ENCODE results near the gene ANGPTL4.
A peak's percentile ranks its signal among the peaks of the same experiment; 100 is the strongest.
"Not testable (repeated sequence)": the region's sequence is repeated elsewhere in the genome, so short reads cannot be mapped to it uniquely, and the experiment has no call there.

ANGPTL4 gene

GRCh38 chr19:8361921-8362793 is 1.8 kb upstream of the ANGPTL4 start:
- no peaks in the 10 kb centered on the region for H3K36me3 Mint-ChIP-seq
- peaks cover 15% of the 10 kb centered on the region for H3K4me1 Mint-ChIP-seq
- no peak overlapping the region for H3K4me3 Mint-ChIP-seq
- H3K9me3 Mint-ChIP-seq: no peaks in the 10 kb centered on the region
- CTCF ChIA-PET: interaction anchor here (0.9 to 3.3 kb wide), 5 partner anchors 9 to 219 kb away, joined by 3 to 26 read pairs (median 3); partner anchors contain the start of gene MARCHF2
- H3K27me3 Mint-ChIP-seq: peaks cover 71% of the 10 kb centered on the region
- no peak for DNase-seq
- no peak overlapping the region for H3K27ac Mint-ChIP-seq

- H3K4me1 Mint-ChIP-seq: peaks cover 21% of the 10 kb centered on the region
- no peak overlapping the region for H3K27ac Mint-ChIP-seq
Observed at GRCh38 chr19:8366121-8366581, 2.2 kb downstream of the ANGPTL4 start.

DNA sequence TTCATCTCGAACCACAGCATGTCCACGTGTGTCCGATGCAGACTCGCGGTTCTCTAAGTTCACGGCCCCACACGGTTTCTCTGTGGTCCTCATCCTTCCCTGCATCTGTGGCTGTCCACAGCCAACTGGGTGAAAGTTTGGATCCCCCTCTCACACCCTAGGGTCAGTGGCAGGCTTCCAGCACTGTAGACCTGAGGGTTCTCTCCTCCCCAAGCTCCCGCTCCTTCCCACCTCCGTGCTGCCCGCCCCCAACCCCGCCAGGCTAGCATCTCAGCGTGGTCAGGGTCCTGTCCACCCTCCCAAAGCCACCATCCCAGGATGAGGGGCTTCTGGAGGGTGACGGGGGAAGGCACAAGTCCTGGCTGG is 3.0 kb downstream of the ANGPTL4 start:
- Mint-ChIP-seq H3K27ac (peak overlapping the region; percentile 30), H3K9me3 (no peaks in the 10 kb centered on the region), H3K4me3 (no peak overlapping the region), H3K4me1 (peaks cover 21% of the 10 kb centered on the region), H3K27me3 (peaks cover 78% of the 10 kb centered on the region), H3K36me3 (no peaks in the 10 kb centered on the region)
- CTCF ChIA-PET: interaction anchor here (0.6 kb wide), 1 partner anchor 10 kb away, joined by 3 read pairs; no protein-coding TSS in a partner anchor
- no peak for DNase-seq

More at GRCh38 chr19:8366121-8366581, 2.2 kb downstream of the ANGPTL4 start:
- Mint-ChIP-seq H3K36me3 (no peaks in the 10 kb centered on the region), H3K27me3 (peaks cover 83% of the 10 kb centered on the region), H3K9me3 (no peaks in the 10 kb centered on the region), H3K4me3 (no peak overlapping the region)
- no peak for DNase-seq
- CTCF ChIA-PET: interaction anchor here (0.6 to 1.1 kb wide), 2 partner anchors 9 to 13 kb away, joined by 3 to 6 read pairs; no protein-coding TSS in a partner anchor

- H3K27ac Mint-ChIP-seq: no peak overlapping the region
- no peak overlapping the region for H3K4me3 Mint-ChIP-seq
Observed at GRCh38 chr19:8367327-8368001, 3.5 kb downstream of the ANGPTL4 start.

GRCh38 chr19:8370176-8371010 is 6.4 kb downstream of the ANGPTL4 start:
- H3K27me3 Mint-ChIP-seq: peaks cover 44% of the 10 kb centered on the region
- CTCF ChIA-PET: interaction anchor here (1.2 kb wide), 1 partner anchor 10 kb away, joined by 3 read pairs; no protein-coding TSS in a partner anchor

More at GRCh38 chr19:8367327-8368001, 3.5 kb downstream of the ANGPTL4 start:
- Mint-ChIP-seq H3K36me3 (no peaks in the 10 kb centered on the region), H3K4me1 (peaks cover 21% of the 10 kb centered on the region), H3K27me3 (peaks cover 73% of the 10 kb centered on the region), H3K9me3 (no peaks in the 10 kb centered on the region)
- no peak for DNase-seq
- CTCF ChIA-PET: no interaction called here

DNA sequence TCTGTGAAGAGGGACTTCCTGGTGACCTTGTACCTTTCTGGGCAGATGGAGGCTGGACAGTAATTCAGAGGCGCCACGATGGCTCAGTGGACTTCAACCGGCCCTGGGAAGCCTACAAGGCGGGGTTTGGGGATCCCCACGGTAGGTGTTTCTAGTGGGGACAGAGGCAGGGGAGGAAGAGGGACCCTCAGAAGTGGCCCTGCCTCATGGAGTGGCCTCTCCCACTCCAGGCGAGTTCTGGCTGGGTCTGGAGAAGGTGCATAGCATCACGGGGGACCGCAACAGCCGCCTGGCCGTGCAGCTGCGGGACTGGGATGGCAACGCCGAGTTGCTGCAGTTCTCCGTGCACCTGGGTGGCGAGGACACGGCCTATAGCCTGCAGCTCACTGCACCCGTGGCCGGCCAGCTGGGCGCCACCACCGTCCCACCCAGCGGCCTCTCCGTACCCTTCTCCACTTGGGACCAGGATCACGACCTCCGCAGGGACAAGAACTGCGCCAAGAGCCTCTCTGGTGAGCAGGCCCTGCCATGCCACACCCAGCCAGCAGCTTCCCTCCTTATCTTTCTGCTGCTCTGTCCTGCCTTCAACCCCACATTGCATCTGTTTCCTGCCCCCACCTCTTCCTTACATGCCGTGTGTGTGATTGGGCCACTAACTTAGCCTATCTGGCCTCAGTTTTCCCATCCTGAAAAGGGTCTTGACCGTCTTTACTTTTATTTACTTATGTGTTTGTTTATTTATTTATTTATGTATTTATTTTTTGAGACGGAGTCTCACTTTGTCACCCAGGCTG is 7.3 kb downstream of the ANGPTL4 start:
- Mint-ChIP-seq H3K36me3 (no peaks in the 10 kb centered on the region), H3K27me3 (peaks cover 35% of the 10 kb centered on the region), H3K9me3 (no peaks in the 10 kb centered on the region), H3K4me3 (no peak overlapping the region), H3K27ac (no peak overlapping the region), H3K4me1 (peaks cover 17% of the 10 kb centered on the region)
- no peak for DNase-seq
- CTCF ChIA-PET: no interaction called here

More at GRCh38 chr19:8370176-8371010, 6.4 kb downstream of the ANGPTL4 start:
- H3K27ac Mint-ChIP-seq: no peak overlapping the region
- DNase-seq: no peak
- peaks cover 17% of the 10 kb centered on the region for H3K4me1 Mint-ChIP-seq
- no peaks in the 10 kb centered on the region for H3K36me3 Mint-ChIP-seq
- H3K4me3 Mint-ChIP-seq: no peak overlapping the region
- H3K9me3 Mint-ChIP-seq: no peaks in the 10 kb centered on the region

GRCh38 chr19:8373867-8374813 is 10.2 kb downstream of the ANGPTL4 start:
- H3K9me3 Mint-ChIP-seq: no peaks in the 10 kb centered on the region
- no peak overlapping the region for H3K27ac Mint-ChIP-seq
- H3K27me3 Mint-ChIP-seq: peaks cover 11% of the 10 kb centered on the region
- DNase-seq: no peak
- CTCF ChIA-PET: no interaction called here
- H3K4me1 Mint-ChIP-seq: peaks cover 26% of the 10 kb centered on the region
- H3K4me3 Mint-ChIP-seq: no peak overlapping the region
- peaks cover 1% of the 10 kb centered on the region for H3K36me3 Mint-ChIP-seq

DNA sequence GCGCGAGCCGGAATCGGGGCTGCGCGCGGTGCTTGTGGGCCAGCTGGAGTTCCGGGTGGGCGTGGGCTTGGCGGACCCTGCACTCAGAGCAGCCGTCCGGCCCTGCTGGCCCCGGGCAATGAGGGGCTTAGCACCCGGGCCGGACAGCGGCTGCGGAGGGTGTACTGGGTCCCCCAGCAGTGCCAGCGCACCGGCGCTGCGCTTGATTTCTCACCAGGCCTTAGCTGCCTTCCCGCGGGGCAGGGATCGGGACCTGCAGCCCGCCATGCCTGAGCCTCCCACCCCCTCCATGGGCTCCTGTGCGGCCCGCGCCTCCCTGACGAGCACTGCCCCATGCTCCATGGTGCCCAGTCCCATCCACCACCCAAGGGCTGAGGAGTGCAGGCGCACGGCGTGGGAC is 11.8 kb downstream of the ANGPTL4 start:
- H3K4me1 Mint-ChIP-seq: peaks cover 26% of the 10 kb centered on the region
- H3K36me3 Mint-ChIP-seq, H3K9me3 Mint-ChIP-seq, CTCF ChIA-PET, H3K4me3 Mint-ChIP-seq, H3K27ac Mint-ChIP-seq, DNase-seq: not testable (repeated sequence)
- H3K27me3 Mint-ChIP-seq: peaks cover 13% of the 10 kb centered on the region

DNA sequence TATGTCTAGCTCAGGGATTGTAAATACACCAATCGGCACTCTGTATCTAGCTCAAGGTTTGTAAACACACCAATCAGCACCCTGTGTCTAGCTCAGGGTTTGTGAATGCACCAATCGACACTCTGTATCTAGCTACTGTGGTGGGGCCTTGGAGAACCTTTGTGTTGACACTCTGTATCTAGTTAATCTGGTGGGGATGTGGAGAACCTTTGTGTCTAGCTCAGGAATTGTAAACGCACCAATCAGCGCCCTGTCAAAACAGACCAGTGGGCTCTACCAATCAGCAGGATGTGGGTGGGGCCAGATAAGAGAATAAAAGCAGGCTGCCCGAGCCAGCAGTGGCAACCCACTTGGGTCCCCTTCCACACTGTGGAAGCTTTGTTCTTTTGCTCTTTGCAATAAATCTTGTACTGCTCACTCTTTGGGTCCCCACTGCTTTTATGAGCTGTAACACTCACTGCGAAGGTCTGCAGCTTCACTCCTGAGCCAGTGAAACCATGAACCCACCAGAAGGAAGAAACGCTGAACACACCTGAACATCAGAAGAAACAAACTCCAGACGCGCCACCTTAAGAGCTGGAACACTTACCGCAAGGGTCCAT is 12.5 kb downstream of the ANGPTL4 start:
- peaks cover 26% of the 10 kb centered on the region for H3K4me1 Mint-ChIP-seq
- H3K27ac Mint-ChIP-seq: peak overlapping the region; percentile 56
- H3K27me3 Mint-ChIP-seq: peaks cover 14% of the 10 kb centered on the region
- CTCF ChIA-PET, H3K36me3 Mint-ChIP-seq, H3K4me3 Mint-ChIP-seq, H3K9me3 Mint-ChIP-seq, DNase-seq: not testable (repeated sequence)

DNA sequence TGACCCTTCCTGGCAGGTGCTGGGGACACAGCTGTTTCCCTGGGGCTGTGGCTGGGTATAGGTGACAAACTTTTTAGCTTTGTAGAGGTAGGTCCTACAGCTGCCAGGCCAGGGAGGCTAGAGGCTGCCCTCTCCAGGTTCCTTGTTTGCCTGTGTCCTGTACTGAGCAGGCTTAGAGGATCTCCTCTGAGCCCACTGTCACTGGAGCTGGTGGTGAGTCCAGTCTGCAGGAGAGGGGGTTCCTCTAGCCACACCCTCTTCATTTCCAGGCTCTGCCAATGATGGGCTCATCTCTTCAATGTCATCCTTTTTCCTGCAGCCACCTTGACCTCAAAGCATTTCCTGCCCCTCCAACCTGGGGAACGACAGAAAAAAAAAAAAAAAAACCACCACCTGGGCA is 13.6 kb downstream of the ANGPTL4 start:
- Mint-ChIP-seq H3K4me3 (no peak overlapping the region), H3K27ac (no peak overlapping the region), H3K27me3 (peaks cover 14% of the 10 kb centered on the region), H3K4me1 (peaks cover 26% of the 10 kb centered on the region), H3K9me3 (no peaks in the 10 kb centered on the region), H3K36me3 (peaks cover 4% of the 10 kb centered on the region)
- CTCF ChIA-PET: interaction anchor here (0.7 to 1.5 kb wide), 2 partner anchors 10 to 23 kb away, joined by 3 to 4 read pairs; no protein-coding TSS in a partner anchor
- DNase-seq: no peak

GRCh38 chr19:8379156-8379891 is 15.4 kb downstream of the ANGPTL4 start:
- H3K27ac Mint-ChIP-seq, CTCF ChIA-PET, H3K4me3 Mint-ChIP-seq, H3K9me3 Mint-ChIP-seq, H3K36me3 Mint-ChIP-seq, DNase-seq: not testable (repeated sequence)
- H3K27me3 Mint-ChIP-seq: peaks cover 14% of the 10 kb centered on the region
- peaks cover 17% of the 10 kb centered on the region for H3K4me1 Mint-ChIP-seq

DNA sequence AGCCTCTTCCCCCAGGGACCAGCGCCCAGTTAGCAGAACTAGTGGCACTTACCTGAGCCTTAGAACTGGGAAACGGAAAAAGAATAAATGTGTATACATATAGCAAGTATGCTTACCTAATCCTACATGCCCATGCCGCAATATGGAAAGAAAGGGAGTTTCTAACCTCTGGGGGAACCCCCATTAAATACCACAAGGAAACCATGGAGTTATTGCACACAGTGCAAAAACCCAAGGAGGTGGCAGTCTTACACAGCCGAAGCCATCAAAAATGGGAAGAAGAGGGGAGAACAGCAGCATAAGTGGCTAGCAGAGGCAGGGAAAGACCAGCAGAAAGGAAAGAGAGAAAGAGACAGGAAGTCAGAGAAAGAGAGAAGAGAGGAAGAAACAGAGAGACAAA is 20.6 kb downstream of the ANGPTL4 start:
- CTCF ChIA-PET, H3K4me3 Mint-ChIP-seq, DNase-seq, H3K36me3 Mint-ChIP-seq, H3K27me3 Mint-ChIP-seq, H3K27ac Mint-ChIP-seq, H3K9me3 Mint-ChIP-seq: not testable (repeated sequence)
- peaks cover 16% of the 10 kb centered on the region for H3K4me1 Mint-ChIP-seq

All from activated naive CD4-positive, alpha-beta T cell treated with anti-CD3 and anti-CD28 coated beads, Interleukin-2, amount 10 ng/mL, durations not matched to agents 7 days and 5 days (primary cell).